Measurements from ENCODE around the gene SPIRE1.

DNA sequence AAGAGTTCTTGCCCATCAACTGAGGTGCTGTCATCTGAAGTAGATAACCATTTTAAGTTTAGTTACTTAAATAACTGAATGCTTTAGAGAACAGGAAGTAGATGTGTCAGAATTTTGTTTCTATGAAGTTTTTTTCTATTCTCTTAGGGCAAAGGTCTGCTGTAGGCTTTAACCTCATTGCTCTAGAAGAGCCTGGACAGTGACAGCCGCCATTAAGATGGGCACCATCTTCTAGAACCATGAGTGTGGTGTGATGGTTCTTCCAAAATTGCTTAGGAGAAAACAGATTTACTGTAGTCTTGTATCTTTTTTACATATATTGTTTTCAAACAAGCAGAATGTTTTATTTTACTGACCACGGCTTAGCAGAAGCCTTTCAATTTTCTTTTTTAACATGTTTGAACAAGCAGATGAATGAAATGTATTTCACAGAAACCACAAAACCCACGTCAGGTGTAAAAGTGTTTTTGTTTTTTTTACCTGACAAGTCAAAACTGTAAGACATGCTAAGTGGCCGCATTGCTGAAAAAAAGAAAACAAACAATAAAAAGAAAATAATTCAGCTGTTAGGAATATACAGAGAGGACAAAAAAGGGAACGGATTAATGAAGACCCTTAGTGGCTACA, 172.3 kb downstream of the SPIRE1 start:
- TF ChIP-seq, protein P1, sequence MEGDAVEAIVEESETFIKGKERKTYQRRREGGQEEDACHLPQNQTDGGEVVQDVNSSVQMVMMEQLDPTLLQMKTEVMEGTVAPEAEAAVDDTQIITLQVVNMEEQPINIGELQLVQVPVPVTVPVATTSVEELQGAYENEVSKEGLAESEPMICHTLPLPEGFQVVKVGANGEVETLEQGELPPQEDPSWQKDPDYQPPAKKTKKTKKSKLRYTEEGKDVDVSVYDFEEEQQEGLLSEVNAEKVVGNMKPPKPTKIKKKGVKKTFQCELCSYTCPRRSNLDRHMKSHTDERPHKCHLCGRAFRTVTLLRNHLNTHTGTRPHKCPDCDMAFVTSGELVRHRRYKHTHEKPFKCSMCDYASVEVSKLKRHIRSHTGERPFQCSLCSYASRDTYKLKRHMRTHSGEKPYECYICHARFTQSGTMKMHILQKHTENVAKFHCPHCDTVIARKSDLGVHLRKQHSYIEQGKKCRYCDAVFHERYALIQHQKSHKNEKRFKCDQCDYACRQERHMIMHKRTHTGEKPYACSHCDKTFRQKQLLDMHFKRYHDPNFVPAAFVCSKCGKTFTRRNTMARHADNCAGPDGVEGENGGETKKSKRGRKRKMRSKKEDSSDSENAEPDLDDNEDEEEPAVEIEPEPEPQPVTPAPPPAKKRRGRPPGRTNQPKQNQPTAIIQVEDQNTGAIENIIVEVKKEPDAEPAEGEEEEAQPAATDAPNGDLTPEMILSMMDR (conservative IDR thresholded peaks at IDR 0.05) = no peak
- TF ChIP-seq ZFX (IDR thresholded peaks at IDR 0.05) = no peak

Data from C4-2B (cell line).